Gastrocnemius medialis (tissue), 4 donors: Measurements from ENCODE around the gene CA10. TPM values are rescaled to one million over a fixed set of nuclear protein-coding genes. Genes with fewer than 3 reads are reported as not detected.

Experiments used
- ATAC-seq, 2 donors: fragments of 150-250 bp; one replicate each; pipeline ENCODE4 v1.9.1; 2016
- DNase-seq, 2 donors: peaks; one replicate each; pipeline ENCODE4 v3.0.0-alpha.2; 2019
- H3K27ac ChIP-seq, 4 donors: fragments of 200-600 bp; sonication (generic); 1 replicate in 1 of 4; 2 replicates in 3 of 4; pipeline ENCODE4 v1.5.1; 2016 to 2018; ENCODE audit warnings: mild to moderate bottlenecking in 2 of 4, moderate library complexity in 1 of 4
- H3K27me3 ChIP-seq, 3 donors: fragments of 200-600 bp; sonication (generic) in 2 of 3; 1 replicate in 1 of 3; 2 replicates in 2 of 3; pipeline versions ENCODE4 v1.5.1 to v1.6.0; 2016 to 2019; ENCODE audit warnings: mild to moderate bottlenecking in 1 of 3, moderate library complexity in 1 of 3
- H3K36me3 ChIP-seq, 2 donors: fragments of 200-600 bp; sonication (generic) in 1 of 2; one replicate each; pipeline ENCODE4 v1.5.1; 2017 to 2018
- H3K4me1 ChIP-seq, 2 donors: fragments of 200-600 bp; sonication (generic) in 1 of 2; one replicate each; pipeline ENCODE4 v1.5.1; 2016 to 2017; ENCODE audit warnings: mild to moderate bottlenecking in 2 of 2
- H3K4me3 ChIP-seq, 4 donors: fragments of 200-600 bp; sonication (generic) in 3 of 4; 1 replicate in 1 of 4; 2 replicates in 3 of 4; pipeline ENCODE4 v1.5.1; 2016 to 2019; ENCODE audit warnings: mild to moderate bottlenecking in 2 of 4
- H3K9me3 ChIP-seq, 3 donors: fragments of 200-600 bp; sonication (generic) in 2 of 3; 1 replicate in 1 of 3; 2 replicates in 2 of 3; pipeline ENCODE4 v1.5.1; 2016 to 2019
- POLR2A ChIP-seq, 2 donors: fragments of 450-650 bp; IDR thresholded peaks; one replicate each; pipeline ENCODE4 v1.6.1; 2017; ENCODE audit warnings: antibody characterized with exemption in 2 of 2, mild to moderate bottlenecking in 2 of 2, moderate library complexity in 2 of 2
- in situ Hi-C, 4 donors: fragments of 200-750 bp; cut with MboI; loops; one replicate each; pipeline versions ENCODE4 v1.15.0 to v1.8.0; 2017; ENCODE audit warnings: low sequenced_read_pairs in 4 of 4
- intact Hi-C: fragments of 100-400 bp; cut with DNase I; formaldehyde crosslinking; loops from one replicate; pipeline ENCODE4 v1.15.1; 2023; ENCODE audit warnings: low total_unique reads
- total RNA-seq, 4 donors: library from RNA; depleted of rRNA; stranded (reverse); fragments of >200 nt; gene quantifications; one replicate each; pipeline versions ENCODE4 v1.1.0 to v1.2.3, GENCODE V29; 2016
- TF ChIP-seq, protein P1 (sequence below), 5 experiments: fragments of 450-650 bp in 3 of 5; fragments of 200-600 bp in 2 of 5; sonication (generic) in 2 of 5; IDR thresholded peaks in 4 of 5; conservative IDR thresholded peaks in 1 of 5; 1 replicate in 4 of 5; 2 replicates in 1 of 5; pipeline ENCODE4 v1.5.1; 2016 to 2019; ENCODE audit warnings: antibody characterized with exemption in 5 of 5, mild to moderate bottlenecking in 3 of 5, moderate library complexity in 3 of 5

Gene CA10
- total RNA-seq, 4 donors from 2014 or later: not detected

- Histone ChIP-seq H3K4me1 (peaks cover 0 to 3% of the 10 kb centered on the region in 2 donors), H3K27ac (no peak overlapping the region), H3K36me3 (no peaks in the 10 kb centered on the region), H3K27me3 (no peaks in the 10 kb centered on the region), H3K9me3 (no peaks in the 10 kb centered on the region), H3K4me3 (no peak overlapping the region)
- in situ Hi-C loops (loop anchor here in 2 of 4 donors (5.0 to 10.0 kb wide), 2 partner anchors 50 to 57 kb away; no protein-coding TSS in a partner anchor), intact Hi-C loops (loop anchor here (5.0 kb wide), 1 partner anchor 145 kb away; no protein-coding TSS in a partner anchor)
- DNase-seq (no peak), ATAC-seq (no peak)
- TF ChIP-seq, protein P1, sequence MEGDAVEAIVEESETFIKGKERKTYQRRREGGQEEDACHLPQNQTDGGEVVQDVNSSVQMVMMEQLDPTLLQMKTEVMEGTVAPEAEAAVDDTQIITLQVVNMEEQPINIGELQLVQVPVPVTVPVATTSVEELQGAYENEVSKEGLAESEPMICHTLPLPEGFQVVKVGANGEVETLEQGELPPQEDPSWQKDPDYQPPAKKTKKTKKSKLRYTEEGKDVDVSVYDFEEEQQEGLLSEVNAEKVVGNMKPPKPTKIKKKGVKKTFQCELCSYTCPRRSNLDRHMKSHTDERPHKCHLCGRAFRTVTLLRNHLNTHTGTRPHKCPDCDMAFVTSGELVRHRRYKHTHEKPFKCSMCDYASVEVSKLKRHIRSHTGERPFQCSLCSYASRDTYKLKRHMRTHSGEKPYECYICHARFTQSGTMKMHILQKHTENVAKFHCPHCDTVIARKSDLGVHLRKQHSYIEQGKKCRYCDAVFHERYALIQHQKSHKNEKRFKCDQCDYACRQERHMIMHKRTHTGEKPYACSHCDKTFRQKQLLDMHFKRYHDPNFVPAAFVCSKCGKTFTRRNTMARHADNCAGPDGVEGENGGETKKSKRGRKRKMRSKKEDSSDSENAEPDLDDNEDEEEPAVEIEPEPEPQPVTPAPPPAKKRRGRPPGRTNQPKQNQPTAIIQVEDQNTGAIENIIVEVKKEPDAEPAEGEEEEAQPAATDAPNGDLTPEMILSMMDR (IDR thresholded peaks at IDR 0.05 in 4 of 5, conservative IDR thresholded peaks at IDR 0.05 in 1 of 5): no peak
- no peak for TF ChIP-seq POLR2A (IDR thresholded peaks at IDR 0.05)
These were observed 571.0 kb downstream of the CA10 start for GRCh38 chr17:51587516-51587915.

GRCh38 chr17:51585514-51586104, 572.9 kb downstream of the CA10 start:
- H3K27ac ChIP-seq: no peak overlapping the region
- no peak overlapping the region for H3K4me3 ChIP-seq
- ATAC-seq: peak; percentile 39
- no peaks in the 10 kb centered on the region for H3K36me3 ChIP-seq
- TF ChIP-seq, protein P1 (IDR thresholded peaks at IDR 0.05 in 4 of 5, conservative IDR thresholded peaks at IDR 0.05 in 1 of 5): peak; percentile 38 to 64 (median 53)
- TF ChIP-seq POLR2A (IDR thresholded peaks at IDR 0.05): no peak
- H3K4me1 ChIP-seq: peaks cover 0 to 3% of the 10 kb centered on the region in 2 donors
- intact Hi-C loops (loop anchor here (1.0 to 5.0 kb wide), 2 partner anchors 55 to 147 kb away; no protein-coding TSS in a partner anchor), in situ Hi-C loops (loop anchor here in 2 of 4 donors (5.0 to 10.0 kb wide), 2 partner anchors 52 to 59 kb away; no protein-coding TSS in a partner anchor)
- DNase-seq: peak; percentile 3 to 12
- no peaks in the 10 kb centered on the region for H3K27me3 ChIP-seq
- no peaks in the 10 kb centered on the region for H3K9me3 ChIP-seq

DNA sequence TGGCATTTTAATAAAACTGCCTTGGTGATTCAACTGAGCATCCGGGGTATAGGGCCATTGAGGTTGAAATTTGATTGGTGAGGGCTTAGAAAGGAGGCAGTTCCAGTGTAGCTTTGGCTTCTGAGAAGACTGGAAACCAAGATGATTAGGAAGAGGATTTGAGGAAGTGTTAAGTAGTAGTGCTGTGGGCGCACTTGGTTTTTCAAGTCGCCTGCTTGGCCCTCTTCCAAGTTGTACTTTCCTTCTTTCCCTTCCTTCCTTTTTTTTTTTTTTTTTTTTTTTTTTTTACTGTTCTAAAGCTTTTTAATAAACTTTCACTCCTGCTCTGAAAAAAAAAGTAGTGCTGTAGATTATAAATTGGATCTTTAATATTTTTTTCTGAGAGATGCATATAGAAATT, 577.6 kb downstream of the CA10 start:
- H3K4me3 ChIP-seq: no peak overlapping the region
- no peak for ATAC-seq
- H3K4me1 ChIP-seq: no peaks in the 10 kb centered on the region
- H3K27ac ChIP-seq: no peak overlapping the region
- intact Hi-C loops (no loop called here), in situ Hi-C loops (loop anchor here in 1 of 4 donors (10.0 kb wide), 1 partner anchor 64 kb away; no protein-coding TSS in a partner anchor)
- no peaks in the 10 kb centered on the region for H3K27me3 ChIP-seq
- no peaks in the 10 kb centered on the region for H3K9me3 ChIP-seq
- H3K36me3 ChIP-seq: no peaks in the 10 kb centered on the region
- no peak for DNase-seq
- no peak for TF ChIP-seq POLR2A (IDR thresholded peaks at IDR 0.05)
- TF ChIP-seq, protein P1 (IDR thresholded peaks at IDR 0.05 in 4 of 5, conservative IDR thresholded peaks at IDR 0.05 in 1 of 5): no peak
